HL-60 (cell line): Measurements from ENCODE around the gene SPNS3.

Source experiments
- DNase-seq, 2 experiments: peaks; one replicate each; pipeline ENCODE4 v3.0.0-alpha.2; 2010 to 2020; ENCODE audit warnings: low read depth in 1 of 2, low spot score in 1 of 2
- H3K27ac ChIP-seq: fragments of 250-450 bp; sonication (Bioruptor Pico); replicated peaks from 2 replicates; pipeline ENCODE4 v1.5.1; 2020; ENCODE audit warnings: mild to moderate bottlenecking, moderate library complexity
- H3K27me3 ChIP-seq: fragments of 250-450 bp; sonication (Bioruptor Pico); 2 replicates; pipeline ENCODE4 v1.5.1; 2021; ENCODE audit warnings: mild to moderate bottlenecking, moderate library complexity; ENCODE audit not compliant: insufficient read depth, poor library complexity, severe bottlenecking
- H3K4me3 ChIP-seq: replicated peaks from 2 replicates; pipeline ENCODE4 v1.5.1; 2011; ENCODE audit warnings: mild to moderate bottlenecking, control low read depth, low read length; ENCODE audit not compliant: insufficient read depth
- CTCF ChIP-seq: IDR thresholded peaks from one replicate; pipeline ENCODE4 v1.5.1; 2011; ENCODE audit warnings: low read length, control low read depth, inconsistent platforms; ENCODE audit not compliant: insufficient read depth
- GABPA ChIP-seq: IDR thresholded peaks from 2 replicates; pipeline ENCODE4 v1.6.1; 2012; ENCODE audit warnings: low read depth
- POLR2AphosphoS5 ChIP-seq: IDR thresholded peaks from 2 replicates; pipeline ENCODE4 v1.6.1; 2012; ENCODE audit warnings: low read depth
- SPI1 ChIP-seq: IDR thresholded peaks from 2 replicates; pipeline ENCODE4 v1.6.1; 2012; ENCODE audit warnings: low read depth, mild to moderate bottlenecking, borderline replicate concordance
- TF ChIP-seq, protein P1 (sequence below): IDR thresholded peaks from 2 replicates; pipeline ENCODE4 v1.6.1; 2012; ENCODE audit warnings: low read depth; ENCODE audit not compliant: insufficient replicate concordance

Gene SPNS3

DNA sequence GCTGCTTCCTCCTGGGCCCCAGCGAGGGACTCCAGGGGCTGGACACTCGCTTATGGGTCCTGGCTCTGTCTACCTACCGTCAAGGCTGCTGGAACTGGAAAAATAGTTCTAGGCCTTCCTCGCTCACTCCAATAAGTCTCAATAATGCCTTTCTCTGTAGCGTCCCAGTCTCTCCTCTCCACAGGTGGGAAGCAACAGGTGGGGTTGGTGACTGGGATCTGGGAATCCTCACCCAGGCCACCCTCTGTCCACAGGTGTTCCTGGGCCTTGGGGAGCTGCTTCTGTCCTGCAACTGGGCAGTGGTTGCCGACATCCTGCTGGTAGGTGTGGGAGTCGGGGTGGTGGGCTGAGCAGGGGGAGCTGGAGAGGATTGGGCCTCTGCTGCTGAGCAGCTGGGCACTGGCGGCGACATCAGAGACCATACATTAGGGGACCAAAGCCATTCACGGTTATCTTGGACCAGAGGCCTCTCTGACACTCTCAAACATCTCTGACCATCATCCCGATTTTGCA is 44.6 kb downstream of the SPNS3 start:
- TF ChIP-seq CTCF (no peak), POLR2AphosphoS5 (no peak), SPI1 (no peak), GABPA (no peak)
- TF ChIP-seq, protein P1, sequence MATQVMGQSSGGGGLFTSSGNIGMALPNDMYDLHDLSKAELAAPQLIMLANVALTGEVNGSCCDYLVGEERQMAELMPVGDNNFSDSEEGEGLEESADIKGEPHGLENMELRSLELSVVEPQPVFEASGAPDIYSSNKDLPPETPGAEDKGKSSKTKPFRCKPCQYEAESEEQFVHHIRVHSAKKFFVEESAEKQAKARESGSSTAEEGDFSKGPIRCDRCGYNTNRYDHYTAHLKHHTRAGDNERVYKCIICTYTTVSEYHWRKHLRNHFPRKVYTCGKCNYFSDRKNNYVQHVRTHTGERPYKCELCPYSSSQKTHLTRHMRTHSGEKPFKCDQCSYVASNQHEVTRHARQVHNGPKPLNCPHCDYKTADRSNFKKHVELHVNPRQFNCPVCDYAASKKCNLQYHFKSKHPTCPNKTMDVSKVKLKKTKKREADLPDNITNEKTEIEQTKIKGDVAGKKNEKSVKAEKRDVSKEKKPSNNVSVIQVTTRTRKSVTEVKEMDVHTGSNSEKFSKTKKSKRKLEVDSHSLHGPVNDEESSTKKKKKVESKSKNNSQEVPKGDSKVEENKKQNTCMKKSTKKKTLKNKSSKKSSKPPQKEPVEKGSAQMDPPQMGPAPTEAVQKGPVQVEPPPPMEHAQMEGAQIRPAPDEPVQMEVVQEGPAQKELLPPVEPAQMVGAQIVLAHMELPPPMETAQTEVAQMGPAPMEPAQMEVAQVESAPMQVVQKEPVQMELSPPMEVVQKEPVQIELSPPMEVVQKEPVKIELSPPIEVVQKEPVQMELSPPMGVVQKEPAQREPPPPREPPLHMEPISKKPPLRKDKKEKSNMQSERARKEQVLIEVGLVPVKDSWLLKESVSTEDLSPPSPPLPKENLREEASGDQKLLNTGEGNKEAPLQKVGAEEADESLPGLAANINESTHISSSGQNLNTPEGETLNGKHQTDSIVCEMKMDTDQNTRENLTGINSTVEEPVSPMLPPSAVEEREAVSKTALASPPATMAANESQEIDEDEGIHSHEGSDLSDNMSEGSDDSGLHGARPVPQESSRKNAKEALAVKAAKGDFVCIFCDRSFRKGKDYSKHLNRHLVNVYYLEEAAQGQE: no peak
- Histone ChIP-seq H3K27me3 (no peaks in the 10 kb centered on the region), H3K4me3 (no peak overlapping the region), H3K27ac (no peak overlapping the region)
- DNase-seq: no peak

DNA sequence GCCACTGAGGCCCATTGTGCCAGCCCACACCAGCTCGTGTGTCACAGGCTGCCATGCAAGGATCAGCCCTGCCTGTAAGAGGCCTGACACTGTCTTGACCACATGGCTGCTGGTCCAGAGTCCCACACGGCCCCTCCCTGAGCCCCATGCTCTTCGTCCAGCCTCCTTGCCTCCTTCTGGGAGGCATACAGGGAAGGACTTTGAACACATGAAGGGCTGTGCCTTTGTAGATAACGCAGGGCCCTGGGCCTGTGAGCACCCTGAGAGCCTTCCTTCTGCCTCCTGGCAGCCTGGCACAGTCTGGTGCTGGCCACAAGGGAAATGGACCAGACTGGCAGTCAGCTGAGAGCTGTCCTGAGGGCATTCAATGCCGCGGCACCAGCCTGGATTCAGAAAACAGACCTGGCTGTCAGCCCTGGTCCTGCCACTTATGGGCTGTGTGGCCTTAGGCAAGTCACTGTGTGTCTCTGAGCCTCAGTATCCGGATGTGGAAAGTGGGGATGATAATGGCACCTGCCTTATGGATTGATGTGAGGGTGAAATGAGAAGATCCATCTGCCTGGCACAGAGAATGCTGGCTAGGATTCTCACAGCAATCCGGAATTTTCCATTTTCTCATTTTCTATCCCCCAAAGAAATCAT is 45.7 kb downstream of the SPNS3 start:
- Histone ChIP-seq H3K4me3 (no peak overlapping the region), H3K27ac (no peak overlapping the region; the same call in 1 of the 2 replicates), H3K27me3 (no peaks in the 10 kb centered on the region)
- TF ChIP-seq, protein P1: no peak
- TF ChIP-seq POLR2AphosphoS5 (no peak), SPI1 (no peak), CTCF (no peak), GABPA (no peak)
- DNase-seq: no peak

- Histone ChIP-seq H3K27ac (peak overlapping the region; percentile 77), H3K4me3 (no peak overlapping the region), H3K27me3 (no peaks in the 10 kb centered on the region)
- no peak for TF ChIP-seq CTCF
- TF ChIP-seq, protein P1: no peak
- no peak for DNase-seq
Observed at GRCh38 chr17:4479982-4480751, 46.4 kb downstream of the SPNS3 start.
